Sigmoid colon (tissue), 7 donors: ENCODE measurements around the gene FHDC1. TPM values are rescaled to one million over a fixed set of nuclear protein-coding genes. Genes with fewer than 3 reads are reported as not detected.

ENCODE experiments used
- DNase-seq: peaks from one replicate; pipeline ENCODE4 v3.0.0-alpha.2; 2019
- H3K27ac ChIP-seq, 4 donors: fragments of 200-600 bp; sonication (generic); one replicate each; pipeline ENCODE4 v1.5.1; 2016 to 2019; ENCODE audit warnings: mild to moderate bottlenecking in 1 of 4
- H3K27me3 ChIP-seq, 3 donors: fragments of 200-600 bp; sonication (generic); one replicate each; pipeline ENCODE4 v1.5.1; 2019; ENCODE audit warnings: mild to moderate bottlenecking in 1 of 3
- H3K36me3 ChIP-seq, 4 donors: fragments of 200-600 bp; sonication (generic); one replicate each; pipeline ENCODE4 v1.5.1; 2016 to 2019
- H3K4me1 ChIP-seq, 4 donors: fragments of 200-600 bp; sonication (generic); one replicate each; pipeline ENCODE4 v1.5.1; 2017 to 2019
- H3K4me3 ChIP-seq, 4 donors: fragments of 200-600 bp; sonication (generic); one replicate each; pipeline ENCODE4 v1.5.1; 2017 to 2019; ENCODE audit warnings: mild to moderate bottlenecking in 2 of 4, moderate library complexity in 1 of 4
- H3K9me3 ChIP-seq, 4 donors: fragments of 200-600 bp in 3 of 4; sonication (generic) in 3 of 4; one replicate each; pipeline versions ENCODE4 v1.5.1 to v1.6.1; 2013 to 2019
- EP300 ChIP-seq, 4 donors: sonication (generic); formaldehyde crosslinking; IDR thresholded peaks; one replicate each; pipeline ENCODE4 v1.6.1; 2017; ENCODE audit warnings: antibody characterized with exemption in 4 of 4
- POLR2A ChIP-seq, 2 donors: fragments of 450-650 bp; IDR thresholded peaks; one replicate each; pipeline ENCODE4 v1.6.1; 2016; ENCODE audit warnings: antibody characterized with exemption in 2 of 2, mild to moderate bottlenecking in 2 of 2, moderate library complexity in 2 of 2
- POLR2AphosphoS5 ChIP-seq, 4 donors: sonication (generic); formaldehyde crosslinking; IDR thresholded peaks; one replicate each; pipeline ENCODE4 v1.6.1; 2017; ENCODE audit warnings: antibody characterized with exemption in 4 of 4
- WGBS, 2 donors: extraction: QIAGEN DNeasy Blood & Tissue Kit; methylation state at CpG; one replicate each; pipeline ENCODE4 v1.1.7; 2013; 5-methylcytosine and 5-hydroxymethylcytosine counted together
- intact Hi-C: fragments of 100-400 bp; cut with DNase I; formaldehyde crosslinking; loops from one replicate; pipeline ENCODE4 v1.15.1; 2023
- polyA plus RNA-seq, 3 donors: library from polyadenylated mRNA; stranded (reverse); fragments of 200-250 nt; gene quantifications; one replicate each; pipeline ENCODE4 v1.2.3, GENCODE V29; 2013
- total RNA-seq, 4 donors: library from RNA; depleted of rRNA; stranded (reverse); fragments of >200 nt; gene quantifications; one replicate each; pipeline ENCODE4 v1.1.0, GENCODE V29; 2016
- TF ChIP-seq, protein P1 (sequence below), 4 experiments: fragments of 450-650 bp in 3 of 4; fragments of 200-600 bp in 1 of 4; IDR thresholded peaks; one replicate each; pipeline ENCODE4 v1.5.1; 2016 to 2019; ENCODE audit warnings: antibody characterized with exemption in 4 of 4, mild to moderate bottlenecking in 3 of 4, moderate library complexity in 2 of 4
- donor health status: healthy with polysubstance abuse.
- donor health status: Bipolar disorder and iron deficiency.
- donor health status: healthy.

Gene FHDC1
- total and polyA plus RNA-seq, 7 donors: 0.66 to 7.2 (median 2.2) TPM

DNA sequence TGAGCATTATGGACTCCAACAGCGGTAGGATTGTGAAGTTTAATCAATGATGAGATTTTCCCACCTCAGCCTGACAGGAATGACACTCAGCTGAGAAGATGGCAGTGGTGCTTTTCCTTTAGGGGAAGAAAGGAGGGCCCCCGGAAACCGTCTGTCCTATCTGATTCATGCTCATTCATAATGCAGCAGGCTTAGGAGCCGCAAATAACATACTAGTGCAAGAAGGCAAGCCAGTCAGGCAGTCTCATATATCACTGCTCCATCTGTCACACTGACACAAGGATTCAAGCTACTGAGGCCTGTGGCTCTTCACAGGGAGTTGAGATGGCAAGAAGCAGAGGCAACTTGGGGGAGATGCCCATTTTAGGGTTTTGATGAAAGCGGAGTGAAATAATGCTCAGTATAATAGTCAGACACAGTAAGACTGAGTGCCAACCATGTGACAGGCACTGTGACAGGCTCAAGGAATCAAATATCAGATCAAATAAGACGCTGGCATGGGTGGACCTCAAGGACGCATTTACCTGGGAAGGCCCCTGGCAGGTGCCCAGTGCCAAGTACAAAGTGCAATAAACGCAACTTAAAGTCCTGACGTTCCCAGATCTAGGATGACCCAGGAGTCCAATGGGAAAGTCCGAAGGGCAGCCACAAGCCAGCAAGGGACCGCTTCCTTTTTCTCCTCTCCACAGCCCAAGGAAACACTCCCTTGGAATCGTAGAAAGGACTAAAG, 63.4 kb downstream of the FHDC1 start:
- 47 to 80% methylated on average over 12 of the region's 12 CpGs for WGBS, 2 donors
- no peak overlapping the region for H3K4me3 ChIP-seq
- intact Hi-C loops: no loop called here
- no peaks in the 10 kb centered on the region for H3K4me1 ChIP-seq
- no peak overlapping the region for H3K27ac ChIP-seq
- H3K27me3 ChIP-seq: no peaks in the 10 kb centered on the region
- H3K36me3 ChIP-seq: no peaks in the 10 kb centered on the region
- H3K9me3 ChIP-seq: no peaks in the 10 kb centered on the region
- TF ChIP-seq POLR2AphosphoS5 (IDR thresholded peaks at IDR 0.05): no peak
- no peak for TF ChIP-seq EP300 (IDR thresholded peaks at IDR 0.05)
- no peak for TF ChIP-seq POLR2A (IDR thresholded peaks at IDR 0.05)
- TF ChIP-seq, protein P1, sequence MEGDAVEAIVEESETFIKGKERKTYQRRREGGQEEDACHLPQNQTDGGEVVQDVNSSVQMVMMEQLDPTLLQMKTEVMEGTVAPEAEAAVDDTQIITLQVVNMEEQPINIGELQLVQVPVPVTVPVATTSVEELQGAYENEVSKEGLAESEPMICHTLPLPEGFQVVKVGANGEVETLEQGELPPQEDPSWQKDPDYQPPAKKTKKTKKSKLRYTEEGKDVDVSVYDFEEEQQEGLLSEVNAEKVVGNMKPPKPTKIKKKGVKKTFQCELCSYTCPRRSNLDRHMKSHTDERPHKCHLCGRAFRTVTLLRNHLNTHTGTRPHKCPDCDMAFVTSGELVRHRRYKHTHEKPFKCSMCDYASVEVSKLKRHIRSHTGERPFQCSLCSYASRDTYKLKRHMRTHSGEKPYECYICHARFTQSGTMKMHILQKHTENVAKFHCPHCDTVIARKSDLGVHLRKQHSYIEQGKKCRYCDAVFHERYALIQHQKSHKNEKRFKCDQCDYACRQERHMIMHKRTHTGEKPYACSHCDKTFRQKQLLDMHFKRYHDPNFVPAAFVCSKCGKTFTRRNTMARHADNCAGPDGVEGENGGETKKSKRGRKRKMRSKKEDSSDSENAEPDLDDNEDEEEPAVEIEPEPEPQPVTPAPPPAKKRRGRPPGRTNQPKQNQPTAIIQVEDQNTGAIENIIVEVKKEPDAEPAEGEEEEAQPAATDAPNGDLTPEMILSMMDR (IDR thresholded peaks at IDR 0.05): no peak
- no peak for DNase-seq

DNA sequence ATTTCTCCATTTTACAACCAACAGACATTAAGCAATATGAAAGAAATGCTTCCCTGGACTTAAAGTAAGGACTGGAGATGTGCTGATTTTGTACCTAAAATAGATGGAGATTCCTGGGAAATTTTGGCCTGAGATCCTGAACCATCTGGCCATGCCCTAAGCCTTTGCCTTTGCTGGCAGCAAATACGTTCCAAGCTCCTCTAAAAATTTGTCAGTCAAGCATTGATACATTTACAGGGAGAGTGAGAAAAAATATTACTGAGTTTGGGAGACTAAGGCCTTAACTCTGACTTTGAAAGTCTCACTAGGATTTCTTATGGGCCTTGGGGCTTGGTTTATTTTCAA, 63.9 kb downstream of the FHDC1 start:
- TF ChIP-seq POLR2AphosphoS5 (IDR thresholded peaks at IDR 0.05) (no peak), EP300 (IDR thresholded peaks at IDR 0.05) (no peak), POLR2A (IDR thresholded peaks at IDR 0.05) (no peak)
- TF ChIP-seq, protein P1 (IDR thresholded peaks at IDR 0.05): no peak
- WGBS, 2 donors: 65 to 78% methylated on average over 1 of the region's 1 CpG
- intact Hi-C loops: no loop called here
- DNase-seq: no peak
- no peak overlapping the region for H3K27ac ChIP-seq
- no peaks in the 10 kb centered on the region for H3K27me3 ChIP-seq
- H3K4me1 ChIP-seq: no peaks in the 10 kb centered on the region
- no peaks in the 10 kb centered on the region for H3K36me3 ChIP-seq
- no peak overlapping the region for H3K4me3 ChIP-seq
- H3K9me3 ChIP-seq: no peaks in the 10 kb centered on the region

DNA sequence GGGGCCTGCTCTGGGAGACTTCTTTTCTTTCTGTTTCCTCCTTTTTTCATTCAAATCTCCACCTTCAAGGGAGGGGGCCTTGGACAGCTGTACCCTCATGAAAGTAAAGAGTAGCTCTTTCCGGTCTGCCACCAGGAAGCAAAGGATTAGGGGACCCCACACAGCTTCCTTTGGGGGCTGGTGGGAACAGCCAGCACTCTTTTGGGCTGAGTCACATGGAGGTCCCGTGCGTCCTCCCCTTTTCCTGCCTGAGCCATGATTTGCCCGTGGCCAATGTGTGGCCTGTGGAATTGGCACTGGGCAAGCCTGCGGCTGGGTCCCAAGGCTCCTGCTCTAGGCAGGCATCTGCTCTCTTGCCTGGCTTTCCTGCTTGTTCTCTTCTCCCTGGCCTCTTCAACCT, 65.5 kb downstream of the FHDC1 start:
- no peak overlapping the region for H3K4me3 ChIP-seq
- no peaks in the 10 kb centered on the region for H3K36me3 ChIP-seq
- TF ChIP-seq, protein P1 (IDR thresholded peaks at IDR 0.05): no peak
- no peak for TF ChIP-seq EP300 (IDR thresholded peaks at IDR 0.05)
- no peak for TF ChIP-seq POLR2A (IDR thresholded peaks at IDR 0.05)
- no peak for TF ChIP-seq POLR2AphosphoS5 (IDR thresholded peaks at IDR 0.05)
- H3K9me3 ChIP-seq: no peaks in the 10 kb centered on the region
- intact Hi-C loops: no loop called here
- WGBS, 2 donors: 79 to 84% methylated on average over 5 of the region's 5 CpGs
- H3K27ac ChIP-seq: no peak overlapping the region
- H3K4me1 ChIP-seq: no peaks in the 10 kb centered on the region
- no peaks in the 10 kb centered on the region for H3K27me3 ChIP-seq
- DNase-seq: no peak

DNA sequence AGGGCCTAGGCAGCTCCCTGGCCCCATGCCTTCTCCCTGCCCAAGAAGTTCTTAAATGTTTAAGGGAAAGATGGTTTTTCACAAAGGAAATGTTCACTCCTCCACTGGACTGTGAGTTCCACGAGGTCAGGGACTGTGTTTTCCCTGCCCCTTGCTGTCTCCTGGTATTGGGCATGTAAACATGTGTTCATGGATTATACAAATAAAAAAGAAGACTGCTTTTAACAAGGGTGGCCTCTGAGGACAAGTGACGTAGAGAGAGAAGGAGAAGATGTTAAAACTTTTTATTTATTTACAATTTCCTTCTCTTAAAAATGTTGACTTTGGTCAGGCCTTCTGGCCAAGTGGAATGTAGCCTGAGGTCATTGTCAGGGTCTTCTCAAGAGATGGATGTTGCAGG, 66.0 kb downstream of the FHDC1 start:
- Histone ChIP-seq H3K36me3 (no peaks in the 10 kb centered on the region), H3K27me3 (no peaks in the 10 kb centered on the region)
- WGBS, 2 donors: 28 to 50% methylated on average over 2 of the region's 2 CpGs

More for the DNA sequence above, 66.0 kb downstream of the FHDC1 start:
- TF ChIP-seq, protein P1 (IDR thresholded peaks at IDR 0.05): no peak
- TF ChIP-seq POLR2A (IDR thresholded peaks at IDR 0.05) (no peak), POLR2AphosphoS5 (IDR thresholded peaks at IDR 0.05) (no peak), EP300 (IDR thresholded peaks at IDR 0.05) (no peak)
- H3K4me1 ChIP-seq: no peaks in the 10 kb centered on the region
- no peak overlapping the region for H3K4me3 ChIP-seq
- H3K27ac ChIP-seq: no peak overlapping the region
- no peak for DNase-seq
- intact Hi-C loops: no loop called here
- no peaks in the 10 kb centered on the region for H3K9me3 ChIP-seq
